Sciatic nerve (tissue), 2 donors: ENCODE measurements around the gene AHDC1. TPM values are rescaled to one million over a fixed set of nuclear protein-coding genes. Genes with fewer than 3 reads are reported as not detected.

Source experiments
- ATAC-seq: fragments of 200-7000 bp; cut with Tn5 transposase; one replicate; pipeline ENCODE4 v1.9.1; 2020; ENCODE audit warnings: mild to moderate bottlenecking, moderate library complexity
- DNase-seq: peaks from one replicate; pipeline ENCODE4 v3.0.0-alpha.2; 2020; ENCODE audit warnings: low spot score
- intact Hi-C: fragments of 100-400 bp; cut with DNase I; formaldehyde crosslinking; loops from one replicate; pipeline ENCODE4 v1.14.2; 2022
- total RNA-seq: library from RNA; stranded (reverse); fragmentation: NEBNext Ultra II Directional; extraction: Animal tissue kit (Norgen Biotek cat#: 25700); gene quantifications from one replicate; pipeline ENCODE4 v1.2.1, GENCODE V29; 2021
- donor health status: DM: no; HTN: no; CAD: no.
- donor health status: DM: no; HTN: no; CAD: no.

The AHDC1 gene
- total RNA-seq, 1 donor from 2014 or later, result 61.9 TPM

- intact Hi-C loops, result loop anchor here (10.0 kb wide), 1 partner anchor 98 kb away; the partner anchor contains the start of gene WASF2
- ATAC-seq (no peak), DNase-seq (no peak)
These were observed 11.6 kb downstream of the AHDC1 start for GRCh38 chr1:27592232-27592930.

- intact Hi-C loops, result loop anchor here (10.0 kb wide), 1 partner anchor 97 kb away; the partner anchor contains the start of gene WASF2
- ATAC-seq (no peak), DNase-seq (no peak)
These were observed 12.3 kb downstream of the AHDC1 start for GRCh38 chr1:27591622-27592021.

- intact Hi-C loops, result loop anchor here (10.0 kb wide), 1 partner anchor 96 kb away; the partner anchor contains the start of gene WASF2
- DNase-seq, result no peak
- ATAC-seq, result no peak
These were observed 12.9 kb downstream of the AHDC1 start for GRCh38 chr1:27590917-27591508.

GRCh38 chr1:27589841-27590426, 14.0 kb downstream of the AHDC1 start:
- ATAC-seq (peak; percentile 73), DNase-seq (no peak)
- intact Hi-C loops, result loop anchor here (10.0 kb wide), 1 partner anchor 95 kb away; the partner anchor contains the start of gene WASF2

GRCh38 chr1:27589441-27589840, 14.5 kb downstream of the AHDC1 start:
- no peak for DNase-seq
- peak; percentile 1 for ATAC-seq
- intact Hi-C loops, result no loop called here

GRCh38 chr1:27588256-27589232, 15.4 kb downstream of the AHDC1 start:
- DNase-seq (no peak), ATAC-seq (peak; percentile 7)

GRCh38 chr1:27585684-27586083, 18.3 kb downstream of the AHDC1 start:
- intact Hi-C loops, result no loop called here
- DNase-seq (no peak), ATAC-seq (no peak)

More at GRCh38 chr1:27588256-27589232, 15.4 kb downstream of the AHDC1 start:
- intact Hi-C loops, result no loop called here

GRCh38 chr1:27584453-27584852, 19.5 kb downstream of the AHDC1 start:
- DNase-seq (no peak), ATAC-seq (no peak)
- intact Hi-C loops, result no loop called here

- no peak for ATAC-seq
- no peak for DNase-seq
- intact Hi-C loops, result no loop called here
These were observed 20.5 kb downstream of the AHDC1 start for GRCh38 chr1:27583479-27583878.

- intact Hi-C loops, result no loop called here
- DNase-seq, result no peak
- peak; percentile 42 for ATAC-seq
These were observed 22.1 kb downstream of the AHDC1 start for GRCh38 chr1:27581823-27582243.

- DNase-seq, result no peak
- intact Hi-C loops, result no loop called here
- ATAC-seq, result peak; percentile 54
These were observed 26.3 kb downstream of the AHDC1 start for GRCh38 chr1:27577504-27578188.

GRCh38 chr1:27576806-27577227, 27.1 kb downstream of the AHDC1 start:
- ATAC-seq (peak; percentile 0), DNase-seq (no peak)
- intact Hi-C loops, result no loop called here

- intact Hi-C loops, result no loop called here
- DNase-seq, result peak; percentile 75
These were observed 28.1 kb downstream of the AHDC1 start for GRCh38 chr1:27575840-27576331.

GRCh38 chr1:27574871-27575831, 28.8 kb downstream of the AHDC1 start:
- ATAC-seq (peak; percentile 52), DNase-seq (peak; percentile 87)
- intact Hi-C loops, result no loop called here

More at GRCh38 chr1:27575840-27576331, 28.1 kb downstream of the AHDC1 start:
- peak; percentile 57 for ATAC-seq

GRCh38 chr1:27574001-27574781, 29.8 kb downstream of the AHDC1 start:
- ATAC-seq (no peak), DNase-seq (peak; percentile 68)
- intact Hi-C loops, result no loop called here
